Cardiac muscle cell (in vitro differentiated cells and primary cell): ENCODE data around the gene CENPM. TPM values are rescaled to one million over a fixed set of nuclear protein-coding genes. Genes with fewer than 3 reads are reported as not detected.

Experiments used
- DNase-seq, 2 donors: peaks; one replicate each; pipeline versions ENCODE4 v3.0.0 to v3.0.0-alpha.2; 2010 to 2017; ENCODE audit warnings: low read depth in 1 of 2, low spot score in 1 of 2
- H3K27ac ChIP-seq: fragments of 200-600 bp; sonication (generic); 2 replicates; pipeline ENCODE4 v1.5.1; 2016
- H3K27me3 ChIP-seq: fragments of 200-600 bp; sonication (generic); 2 replicates; pipeline ENCODE4 v1.6.0; 2016; ENCODE audit warnings: control low read depth
- H3K36me3 ChIP-seq: fragments of 200-600 bp; sonication (generic); 2 replicates; pipeline ENCODE4 v1.5.1; 2016; ENCODE audit warnings: control low read depth
- H3K4me1 ChIP-seq: fragments of 200-600 bp; sonication (generic); 2 replicates; pipeline ENCODE4 v1.8.1; 2017; ENCODE audit warnings: low read depth, mild to moderate bottlenecking, mixed run types
- H3K4me3 ChIP-seq: fragments of 200-600 bp; sonication (generic); 2 replicates; pipeline ENCODE4 v1.5.1; 2016; ENCODE audit warnings: mild to moderate bottlenecking
- H3K9me3 ChIP-seq: fragments of 200-600 bp; sonication (generic); 2 replicates; pipeline ENCODE4 v1.5.1; 2017; ENCODE audit warnings: low read depth, mild to moderate bottlenecking, control low read depth
- polyA plus RNA-seq: library from polyadenylated mRNA; unstranded; fragments of >200 nt; fragmentation: Nextera tagmentation; extraction: Ambion mirVana; gene quantifications from 2 replicates; pipeline ENCODE4 v1.2.1, GENCODE V29; 2016
- total RNA-seq: library from RNA; depleted of rRNA; stranded (reverse); fragments of >200 nt; gene quantifications from 2 replicates; pipeline ENCODE4 v1.2.3, GENCODE V29; 2016
- TF ChIP-seq, protein P1 (sequence below): IDR thresholded peaks from 2 replicates; pipeline ENCODE4 v1.5.1; 2012; ENCODE audit warnings: low read depth, mild to moderate bottlenecking, low read length

CENPM gene
- total and polyA plus RNA-seq, 2 experiments from 2014 or later: 25.8 to 26.7 TPM

DNA sequence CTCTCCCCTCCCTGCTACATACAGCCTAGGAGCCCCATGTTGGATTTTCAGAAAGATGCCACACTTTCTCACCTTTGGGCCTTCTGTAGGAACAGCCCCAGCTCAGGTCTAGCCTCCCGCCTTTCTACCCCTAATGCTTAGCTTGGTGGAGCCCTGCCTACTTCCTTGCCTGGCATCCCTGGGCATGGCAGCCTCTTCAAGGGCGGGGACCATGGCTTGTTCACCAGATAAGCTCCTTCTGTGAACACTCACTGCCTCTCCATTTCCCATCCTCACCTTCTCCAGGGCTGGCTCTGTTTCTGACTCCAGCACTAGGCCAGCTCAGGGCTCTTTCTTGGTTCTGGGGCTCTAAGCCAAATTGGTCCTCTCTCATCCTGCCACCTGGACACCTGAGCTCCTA is 23.6 kb upstream of the CENPM start:
- Histone ChIP-seq H3K27me3 (peaks cover 17% of the 10 kb centered on the region), H3K9me3 (no peaks in the 10 kb centered on the region), H3K4me3 (no peak overlapping the region), H3K36me3 (no peaks in the 10 kb centered on the region), H3K4me1 (no peaks in the 10 kb centered on the region), H3K27ac (no peak overlapping the region)
- TF ChIP-seq, protein P1, sequence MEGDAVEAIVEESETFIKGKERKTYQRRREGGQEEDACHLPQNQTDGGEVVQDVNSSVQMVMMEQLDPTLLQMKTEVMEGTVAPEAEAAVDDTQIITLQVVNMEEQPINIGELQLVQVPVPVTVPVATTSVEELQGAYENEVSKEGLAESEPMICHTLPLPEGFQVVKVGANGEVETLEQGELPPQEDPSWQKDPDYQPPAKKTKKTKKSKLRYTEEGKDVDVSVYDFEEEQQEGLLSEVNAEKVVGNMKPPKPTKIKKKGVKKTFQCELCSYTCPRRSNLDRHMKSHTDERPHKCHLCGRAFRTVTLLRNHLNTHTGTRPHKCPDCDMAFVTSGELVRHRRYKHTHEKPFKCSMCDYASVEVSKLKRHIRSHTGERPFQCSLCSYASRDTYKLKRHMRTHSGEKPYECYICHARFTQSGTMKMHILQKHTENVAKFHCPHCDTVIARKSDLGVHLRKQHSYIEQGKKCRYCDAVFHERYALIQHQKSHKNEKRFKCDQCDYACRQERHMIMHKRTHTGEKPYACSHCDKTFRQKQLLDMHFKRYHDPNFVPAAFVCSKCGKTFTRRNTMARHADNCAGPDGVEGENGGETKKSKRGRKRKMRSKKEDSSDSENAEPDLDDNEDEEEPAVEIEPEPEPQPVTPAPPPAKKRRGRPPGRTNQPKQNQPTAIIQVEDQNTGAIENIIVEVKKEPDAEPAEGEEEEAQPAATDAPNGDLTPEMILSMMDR: no peak
- DNase-seq: no peak

DNA sequence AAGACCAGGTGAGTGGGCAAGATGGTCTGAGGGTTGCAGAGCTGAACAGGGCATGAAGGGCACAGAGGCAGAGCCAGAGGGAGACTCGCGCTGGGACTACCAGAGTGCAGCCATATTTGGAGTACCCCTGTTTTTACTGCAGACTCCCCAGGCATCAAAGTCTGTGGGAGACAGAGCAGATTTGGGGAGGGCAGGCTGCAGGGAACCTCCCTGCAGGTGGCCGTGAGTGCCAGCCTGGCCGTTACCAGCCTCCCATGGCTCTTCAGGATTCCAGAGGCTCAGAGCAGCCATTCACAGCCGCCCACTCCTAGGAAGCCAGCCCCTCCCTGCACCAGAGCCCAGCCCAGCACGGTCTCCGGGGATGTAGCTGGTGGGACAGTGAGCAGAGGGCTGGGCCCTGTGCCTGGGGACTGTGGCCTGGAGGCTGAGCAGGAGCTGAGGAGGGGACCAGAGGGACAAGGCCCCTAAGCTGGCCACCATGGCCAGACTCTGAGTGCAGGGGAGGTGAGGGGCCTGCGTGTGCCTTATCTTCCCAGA is 22.2 kb upstream of the CENPM start, which contains the start of gene SEPTIN3:
SEPTIN3 (plus strand) TSS at position 334 of the 537 bp plus-strand sequence. CDS start 2,050 bp downstream, outside the sequence.
- no peak within 1 kb of the TSS for H3K27ac ChIP-seq
- no peaks in the 10 kb centered on the region for H3K36me3 ChIP-seq
- H3K27me3 ChIP-seq: peaks cover 3% of the 10 kb centered on the region
- no peak for DNase-seq
- TF ChIP-seq, protein P1: no peak
- H3K4me3 ChIP-seq: no peak within 1 kb of the TSS
- H3K4me1 ChIP-seq: no peaks in the 10 kb centered on the region
- H3K9me3 ChIP-seq: no peaks in the 10 kb centered on the region

GRCh38 chr22:41968601-41969000 is 21.6 kb upstream of the CENPM start:
- Histone ChIP-seq H3K27ac (no peak overlapping the region), H3K27me3 (no peaks in the 10 kb centered on the region), H3K9me3 (no peaks in the 10 kb centered on the region), H3K4me3 (no peak overlapping the region), H3K36me3 (no peaks in the 10 kb centered on the region), H3K4me1 (no peaks in the 10 kb centered on the region)
- DNase-seq: peak in 1 of 2 donors; percentile 42
- TF ChIP-seq, protein P1: no peak

- DNase-seq: peak; percentile 25 to 88
These were observed 19.8 kb upstream of the CENPM start for GRCh38 chr22:41966607-41967240.

GRCh38 chr22:41966225-41966606 is 19.3 kb upstream of the CENPM start:
- Histone ChIP-seq H3K9me3 (no peaks in the 10 kb centered on the region), H3K4me3 (no peak overlapping the region)

More at GRCh38 chr22:41966607-41967240, 19.8 kb upstream of the CENPM start:
- Histone ChIP-seq H3K27me3 (no peaks in the 10 kb centered on the region), H3K4me1 (no peaks in the 10 kb centered on the region), H3K4me3 (no peak overlapping the region), H3K27ac (no peak overlapping the region), H3K36me3 (no peaks in the 10 kb centered on the region), H3K9me3 (no peaks in the 10 kb centered on the region)
- TF ChIP-seq, protein P1: peak; percentile 37

More at GRCh38 chr22:41966225-41966606, 19.3 kb upstream of the CENPM start:
- Histone ChIP-seq H3K4me1 (no peaks in the 10 kb centered on the region), H3K27ac (no peak overlapping the region), H3K36me3 (no peaks in the 10 kb centered on the region), H3K27me3 (no peaks in the 10 kb centered on the region)
- TF ChIP-seq, protein P1: no peak
- no peak for DNase-seq
